ENCODE measurements around the gene KSR1.
"Not testable (repeated sequence)": the region's sequence is repeated elsewhere in the genome, so short reads cannot be mapped to it uniquely, and the experiment has no call there.

DNA sequence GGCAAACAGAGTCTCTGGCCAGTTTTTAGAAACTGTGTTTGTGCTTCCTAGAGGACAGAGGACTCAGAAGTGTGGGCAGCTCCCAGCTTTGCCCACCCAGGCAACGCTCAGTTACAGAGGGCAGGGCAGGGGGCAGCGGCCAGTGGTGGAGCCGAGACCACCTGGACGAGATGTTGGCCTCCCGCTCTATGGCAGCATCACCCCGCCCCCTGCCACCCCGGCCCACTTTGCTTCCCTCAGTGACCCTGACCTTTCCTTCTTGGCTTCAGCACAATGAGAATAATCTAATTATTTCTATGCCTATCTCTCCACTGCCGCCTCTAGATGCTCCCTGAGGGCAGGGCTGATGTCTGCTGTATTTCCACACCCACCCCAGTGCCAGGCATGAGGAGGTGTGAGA is 200.4 kb downstream of the KSR1 start:
- TF ChIP-seq PML (IDR thresholded peaks at IDR 0.05; ENCODE audit: low read length); ZFP36 (IDR thresholded peaks at IDR 0.05; ENCODE audit: low read depth, low read length, partially characterized antibody); SMARCC2 (IDR thresholded peaks at IDR 0.05; ENCODE audit: low read depth); ZNF57 (CRISPR knock-in tag; IDR thresholded peaks at IDR 0.05); MED1 (CRISPR knock-in tag; IDR thresholded peaks at IDR 0.05; ENCODE audit: borderline replicate concordance); ZNF507 (tag; conservative IDR thresholded peaks at IDR 0.05); FOXP1 (CRISPR knock-in tag; IDR thresholded peaks at IDR 0.05); SIN3A (IDR thresholded peaks at IDR 0.05; ENCODE audit: borderline replicate concordance in 2 of 2, control insufficient read depth in 1 of 2, low read depth in 2 of 2, low read length in 2 of 2): not testable (repeated sequence)
- TF ChIP-seq, protein P1, sequence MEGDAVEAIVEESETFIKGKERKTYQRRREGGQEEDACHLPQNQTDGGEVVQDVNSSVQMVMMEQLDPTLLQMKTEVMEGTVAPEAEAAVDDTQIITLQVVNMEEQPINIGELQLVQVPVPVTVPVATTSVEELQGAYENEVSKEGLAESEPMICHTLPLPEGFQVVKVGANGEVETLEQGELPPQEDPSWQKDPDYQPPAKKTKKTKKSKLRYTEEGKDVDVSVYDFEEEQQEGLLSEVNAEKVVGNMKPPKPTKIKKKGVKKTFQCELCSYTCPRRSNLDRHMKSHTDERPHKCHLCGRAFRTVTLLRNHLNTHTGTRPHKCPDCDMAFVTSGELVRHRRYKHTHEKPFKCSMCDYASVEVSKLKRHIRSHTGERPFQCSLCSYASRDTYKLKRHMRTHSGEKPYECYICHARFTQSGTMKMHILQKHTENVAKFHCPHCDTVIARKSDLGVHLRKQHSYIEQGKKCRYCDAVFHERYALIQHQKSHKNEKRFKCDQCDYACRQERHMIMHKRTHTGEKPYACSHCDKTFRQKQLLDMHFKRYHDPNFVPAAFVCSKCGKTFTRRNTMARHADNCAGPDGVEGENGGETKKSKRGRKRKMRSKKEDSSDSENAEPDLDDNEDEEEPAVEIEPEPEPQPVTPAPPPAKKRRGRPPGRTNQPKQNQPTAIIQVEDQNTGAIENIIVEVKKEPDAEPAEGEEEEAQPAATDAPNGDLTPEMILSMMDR (IDR thresholded peaks at IDR 0.05 in 2 of 3, conservative IDR thresholded peaks at IDR 0.05 in 1 of 3; ENCODE audit: insufficient read depth in 2 of 3, low read depth in 1 of 3, low read length in 3 of 3): not testable (repeated sequence)
- TF ChIP-seq, protein P2, sequence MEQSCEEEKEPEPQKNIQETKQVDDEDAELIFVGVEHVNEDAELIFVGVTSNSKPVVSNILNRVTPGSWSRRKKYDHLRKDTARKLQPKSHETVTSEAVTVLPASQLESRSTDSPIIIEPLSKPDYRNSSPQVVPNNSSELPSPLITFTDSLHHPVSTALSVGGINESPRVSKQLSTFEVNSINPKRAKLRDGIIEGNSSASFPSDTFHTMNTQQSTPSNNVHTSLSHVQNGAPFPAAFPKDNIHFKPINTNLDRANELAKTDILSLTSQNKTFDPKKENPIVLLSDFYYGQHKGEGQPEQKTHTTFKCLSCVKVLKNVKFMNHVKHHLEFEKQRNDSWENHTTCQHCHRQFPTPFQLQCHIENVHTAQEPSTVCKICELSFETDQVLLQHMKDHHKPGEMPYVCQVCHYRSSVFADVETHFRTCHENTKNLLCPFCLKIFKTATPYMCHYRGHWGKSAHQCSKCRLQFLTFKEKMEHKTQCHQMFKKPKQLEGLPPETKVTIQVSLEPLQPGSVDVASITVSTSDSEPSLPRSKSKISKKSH (CRISPR knock-in tag; IDR thresholded peaks at IDR 0.05): not testable (repeated sequence)
- TF ChIP-seq, protein P3, sequence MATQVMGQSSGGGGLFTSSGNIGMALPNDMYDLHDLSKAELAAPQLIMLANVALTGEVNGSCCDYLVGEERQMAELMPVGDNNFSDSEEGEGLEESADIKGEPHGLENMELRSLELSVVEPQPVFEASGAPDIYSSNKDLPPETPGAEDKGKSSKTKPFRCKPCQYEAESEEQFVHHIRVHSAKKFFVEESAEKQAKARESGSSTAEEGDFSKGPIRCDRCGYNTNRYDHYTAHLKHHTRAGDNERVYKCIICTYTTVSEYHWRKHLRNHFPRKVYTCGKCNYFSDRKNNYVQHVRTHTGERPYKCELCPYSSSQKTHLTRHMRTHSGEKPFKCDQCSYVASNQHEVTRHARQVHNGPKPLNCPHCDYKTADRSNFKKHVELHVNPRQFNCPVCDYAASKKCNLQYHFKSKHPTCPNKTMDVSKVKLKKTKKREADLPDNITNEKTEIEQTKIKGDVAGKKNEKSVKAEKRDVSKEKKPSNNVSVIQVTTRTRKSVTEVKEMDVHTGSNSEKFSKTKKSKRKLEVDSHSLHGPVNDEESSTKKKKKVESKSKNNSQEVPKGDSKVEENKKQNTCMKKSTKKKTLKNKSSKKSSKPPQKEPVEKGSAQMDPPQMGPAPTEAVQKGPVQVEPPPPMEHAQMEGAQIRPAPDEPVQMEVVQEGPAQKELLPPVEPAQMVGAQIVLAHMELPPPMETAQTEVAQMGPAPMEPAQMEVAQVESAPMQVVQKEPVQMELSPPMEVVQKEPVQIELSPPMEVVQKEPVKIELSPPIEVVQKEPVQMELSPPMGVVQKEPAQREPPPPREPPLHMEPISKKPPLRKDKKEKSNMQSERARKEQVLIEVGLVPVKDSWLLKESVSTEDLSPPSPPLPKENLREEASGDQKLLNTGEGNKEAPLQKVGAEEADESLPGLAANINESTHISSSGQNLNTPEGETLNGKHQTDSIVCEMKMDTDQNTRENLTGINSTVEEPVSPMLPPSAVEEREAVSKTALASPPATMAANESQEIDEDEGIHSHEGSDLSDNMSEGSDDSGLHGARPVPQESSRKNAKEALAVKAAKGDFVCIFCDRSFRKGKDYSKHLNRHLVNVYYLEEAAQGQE (IDR thresholded peaks at IDR 0.05; ENCODE audit: borderline replicate concordance): not testable (repeated sequence)
- TF ChIP-seq, protein P3 (CRISPR knock-in tag; IDR thresholded peaks at IDR 0.05; ENCODE audit: low read depth): not testable (repeated sequence)
